HT1080 (cell line): Measurements from ENCODE around the gene GDI2. TPM values are rescaled to one million over a fixed set of nuclear protein-coding genes. Genes with fewer than 3 reads are reported as not detected.
"Not testable (repeated sequence)": the region's sequence is repeated elsewhere in the genome, so short reads cannot be mapped to it uniquely, and the experiment has no call there.

Experiments used
- DNase-seq: peaks from one replicate; pipeline ENCODE4 v3.0.0-alpha.2; 2015; ENCODE audit warnings: low read depth
- polyA plus RNA-seq, 2 experiments: library from polyadenylated mRNA; depleted of rRNA; stranded (reverse); fragments of >200 nt; gene quantifications; 2 replicates each; pipeline ENCODE4 v1.2.3, GENCODE V29; 2015
- total RNA-seq: library from RNA; depleted of rRNA; stranded (reverse); fragments of >200 nt; shearing (Covaris generic); gene quantifications from 2 replicates; pipeline ENCODE4 v1.2.3, GENCODE V29; 2014; rRNA removed

Gene GDI2
- 395 and 405 TPM in 2 replicates for total RNA-seq
- polyA plus RNA-seq (2015; cell fraction: cytosol; rRNA removed), result 234 and 290 TPM in 2 replicates
- polyA plus RNA-seq (2015; cell fraction: nucleus; rRNA removed), result 267 and 312 TPM in 2 replicates

GRCh38 chr10:5813341-5814109, at the start of gene GDI2:
GDI2 (minus strand) TSS chr10:5813434; CDS start chr10:5813258, 176 bp downstream.
- peak; percentile 95 for DNase-seq

GRCh38 chr10:5862360-5862961, 49.2 kb upstream of the GDI2 start:
- DNase-seq, result no peak

- no peak for DNase-seq
Measured at GRCh38 chr10:5860066-5860465, 46.8 kb upstream of the GDI2 start.

- no peak for DNase-seq
Measured at GRCh38 chr10:5858811-5859210, 45.6 kb upstream of the GDI2 start.

GRCh38 chr10:5856701-5857004, 43.4 kb upstream of the GDI2 start:
- no peak for DNase-seq

- no peak for DNase-seq
Measured at GRCh38 chr10:5855979-5856700, 42.9 kb upstream of the GDI2 start.

GRCh38 chr10:5854131-5854475, 40.9 kb upstream of the GDI2 start:
- DNase-seq, result no peak

GRCh38 chr10:5846667-5847066, 33.4 kb upstream of the GDI2 start:
- not testable (repeated sequence) for DNase-seq

- no peak for DNase-seq
Measured at GRCh38 chr10:5844345-5845055, 31.3 kb upstream of the GDI2 start.

GRCh38 chr10:5843686-5844344, 30.6 kb upstream of the GDI2 start:
- DNase-seq, result no peak

- DNase-seq, result no peak
Measured at GRCh38 chr10:5841965-5842364, 28.7 kb upstream of the GDI2 start.

GRCh38 chr10:5840314-5841307, 27.4 kb upstream of the GDI2 start:
- no peak for DNase-seq

- not testable (repeated sequence) for DNase-seq
Measured at GRCh38 chr10:5836181-5836580, 22.9 kb upstream of the GDI2 start.

- no peak for DNase-seq
Measured at GRCh38 chr10:5835446-5836095, 22.3 kb upstream of the GDI2 start.

- DNase-seq, result no peak
Measured at GRCh38 chr10:5833814-5834213, 20.6 kb upstream of the GDI2 start.

- DNase-seq, result no peak
Measured at GRCh38 chr10:5832946-5833345, 19.7 kb upstream of the GDI2 start.

GRCh38 chr10:5831446-5831782, 18.2 kb upstream of the GDI2 start:
- no peak for DNase-seq

- no peak for DNase-seq
Measured at GRCh38 chr10:5830629-5831445, 17.6 kb upstream of the GDI2 start.

- DNase-seq, result no peak
Measured at GRCh38 chr10:5829267-5829666, 16.0 kb upstream of the GDI2 start.
